Trophoblast cell (in vitro differentiated cells and primary cell): ENCODE results near the gene KCNK13.
"Not testable (repeated sequence)": the region's sequence is repeated elsewhere in the genome, so short reads cannot be mapped to it uniquely, and the experiment has no call there.

Experiments used
- DNase-seq, 2 donors: peaks; one replicate each; pipeline ENCODE4 v3.0.0-alpha.2; 2016
- H2AFZ ChIP-seq: 2 replicates; pipeline ENCODE4 v1.6.1; 2013; ENCODE audit warnings: low read length, moderate library complexity, mild to moderate bottlenecking; ENCODE audit not compliant: insufficient read depth, poor library complexity
- H2AK5ac ChIP-seq: 2 replicates; pipeline ENCODE4 v1.6.1; 2013; ENCODE audit warnings: mild to moderate bottlenecking, low read length
- H2BK120ac ChIP-seq: 2 replicates; pipeline ENCODE4 v1.6.1; 2013; ENCODE audit warnings: low read length, mild to moderate bottlenecking, moderate library complexity; ENCODE audit not compliant: insufficient read depth, poor library complexity
- H2BK12ac ChIP-seq: 2 replicates; pipeline ENCODE4 v1.6.1; 2013; ENCODE audit warnings: mild to moderate bottlenecking, low read length, moderate library complexity
- H2BK5ac ChIP-seq: 2 replicates; pipeline ENCODE4 v1.6.1; 2013; ENCODE audit warnings: low read length, low read depth, moderate library complexity, mild to moderate bottlenecking; ENCODE audit not compliant: poor library complexity
- H3K14ac ChIP-seq: 2 replicates; pipeline ENCODE4 v1.6.1; 2013; ENCODE audit warnings: mild to moderate bottlenecking, low read length
- H3K18ac ChIP-seq: 2 replicates; pipeline ENCODE4 v1.6.1; 2013; ENCODE audit warnings: mild to moderate bottlenecking, low read length
- H3K23ac ChIP-seq: 2 replicates; pipeline ENCODE4 v1.6.1; 2013; ENCODE audit warnings: low read length
- H3K27ac ChIP-seq: 2 replicates; pipeline ENCODE4 v1.5.1; 2013; ENCODE audit warnings: low read depth, mild to moderate bottlenecking, inconsistent platforms, low read length, moderate library complexity
- H3K27me3 ChIP-seq: 2 replicates; pipeline ENCODE4 v1.6.1; 2013; ENCODE audit warnings: inconsistent platforms, mild to moderate bottlenecking, low read length, moderate library complexity; ENCODE audit not compliant: insufficient read depth
- H3K36me3 ChIP-seq, 2 experiments: 1 replicate in 1 of 2; 2 replicates in 1 of 2; pipeline ENCODE4 v1.6.1; 2013; ENCODE audit warnings: low read length in 2 of 2, mild to moderate bottlenecking in 2 of 2, moderate library complexity in 1 of 2; ENCODE audit not compliant: insufficient read depth in 2 of 2, control insufficient read depth in 1 of 2
- H3K4ac ChIP-seq: 2 replicates; pipeline ENCODE4 v1.6.1; 2013; ENCODE audit warnings: low read depth, mild to moderate bottlenecking, low read length, moderate library complexity
- H3K4me1 ChIP-seq, 2 experiments: 1 replicate in 1 of 2; 2 replicates in 1 of 2; pipeline ENCODE4 v1.6.1; 2013; ENCODE audit warnings: low read length in 2 of 2, mild to moderate bottlenecking in 2 of 2, moderate library complexity in 1 of 2; ENCODE audit not compliant: insufficient read depth in 2 of 2, control insufficient read depth in 1 of 2
- H3K4me2 ChIP-seq: 2 replicates; pipeline ENCODE4 v1.6.1; 2013; ENCODE audit warnings: inconsistent platforms, mild to moderate bottlenecking, low read length, moderate library complexity
- H3K4me3 ChIP-seq: 2 replicates; pipeline ENCODE4 v1.5.1; 2013; ENCODE audit warnings: mild to moderate bottlenecking, low read depth, low read length, inconsistent platforms
- H3K79me1 ChIP-seq: one replicate; pipeline ENCODE4 v1.6.1; 2013; ENCODE audit warnings: low read length
- H3K79me2 ChIP-seq: 2 replicates; pipeline ENCODE4 v1.6.1; 2013; ENCODE audit warnings: low read length, mild to moderate bottlenecking; ENCODE audit not compliant: control insufficient read depth, insufficient read depth, poor library complexity
- H3K9ac ChIP-seq: 2 replicates; pipeline ENCODE4 v1.6.1; 2013; ENCODE audit warnings: mild to moderate bottlenecking, low read length
- H3K9me3 ChIP-seq: 2 replicates; pipeline ENCODE4 v1.6.1; 2013; ENCODE audit warnings: low read depth, mild to moderate bottlenecking, control low read depth, inconsistent platforms, low read length; ENCODE audit not compliant: insufficient read depth
- H4K12ac ChIP-seq: 2 replicates; pipeline ENCODE4 v1.6.1; 2013; ENCODE audit warnings: low read depth, mild to moderate bottlenecking, low read length, moderate library complexity
- H4K8ac ChIP-seq: 2 replicates; pipeline ENCODE4 v1.6.1; 2013; ENCODE audit warnings: low read depth, mild to moderate bottlenecking, low read length, moderate library complexity
- H4K91ac ChIP-seq: one replicate; pipeline ENCODE4 v1.6.1; 2013; ENCODE audit warnings: low read depth, mild to moderate bottlenecking, low read length, moderate library complexity
- WGBS: extraction: QIAGEN DNeasy Blood & Tissue Kit; methylation state at CpG from one replicate; pipeline ENCODE4 v1.1.7; 2013; ENCODE audit warnings: missing lambda C conversion rate; ENCODE audit not compliant: insufficient read length, insufficient coverage; ENCODE audit errors: extremely low coverage; 5-methylcytosine and 5-hydroxymethylcytosine counted together

KCNK13 gene

GRCh38 chr14:90194706-90195105 lies 132.9 kb downstream of the KCNK13 start:
- no CpG with 5 or more reads among the region's 5 CpGs for WGBS
- Histone ChIP-seq H2AFZ (no peak overlapping the region), H3K36me3 (no peaks in the 10 kb centered on the region), H4K8ac (no peak overlapping the region), H4K12ac (no peak overlapping the region), H4K91ac (no peak overlapping the region), H2BK120ac (no peak overlapping the region), H2BK12ac (no peak overlapping the region), H3K79me1 (no peaks in the 10 kb centered on the region), H3K4me3 (no peak overlapping the region), H3K23ac (no peak overlapping the region), H3K9ac (no peak overlapping the region), H3K79me2 (no peaks in the 10 kb centered on the region), H3K4me2 (no peak overlapping the region), H3K27me3 (no peaks in the 10 kb centered on the region), H3K4ac (no peak overlapping the region), H3K9me3 (peaks cover 1% of the 10 kb centered on the region), H3K27ac (no peak overlapping the region), H3K14ac (no peak overlapping the region), H2BK5ac (no peak overlapping the region), H2AK5ac (no peak overlapping the region), H3K18ac (no peak overlapping the region), H3K4me1 (no peaks in the 10 kb centered on the region)
- no peak for DNase-seq

- H2AK5ac ChIP-seq = no peak overlapping the region
- H3K36me3 ChIP-seq = no peaks in the 10 kb centered on the region
- H3K9me3 ChIP-seq = peaks cover 4% of the 10 kb centered on the region
- H3K4ac ChIP-seq = no peak overlapping the region
- H2BK12ac ChIP-seq = no peak overlapping the region
- no peak overlapping the region for H2BK5ac ChIP-seq
- H2BK120ac ChIP-seq = no peak overlapping the region
- H3K27ac ChIP-seq = no peak overlapping the region
- H3K18ac ChIP-seq = no peak overlapping the region
- no peaks in the 10 kb centered on the region for H3K27me3 ChIP-seq
- H4K8ac ChIP-seq = no peak overlapping the region
- no peak overlapping the region for H4K91ac ChIP-seq
- no peak overlapping the region for H2AFZ ChIP-seq
- H3K4me3 ChIP-seq = no peak overlapping the region
- DNase-seq = peak in 1 of 2 donors; percentile 23
- H3K4me1 ChIP-seq = no peaks in the 10 kb centered on the region
- no peak overlapping the region for H3K9ac ChIP-seq
- no peaks in the 10 kb centered on the region for H3K79me1 ChIP-seq
- no CpG with 5 or more reads among the region's 12 CpGs for WGBS
- H3K23ac ChIP-seq = no peak overlapping the region
- H3K4me2 ChIP-seq = no peak overlapping the region
- H3K79me2 ChIP-seq = no peaks in the 10 kb centered on the region
- no peak overlapping the region for H4K12ac ChIP-seq
- no peak overlapping the region for H3K14ac ChIP-seq
Observed at GRCh38 chr14:90198541-90199060, 136.8 kb downstream of the KCNK13 start.

- H3K36me3 ChIP-seq, H3K79me2 ChIP-seq, DNase-seq, H2BK120ac ChIP-seq, H3K4ac ChIP-seq, H3K14ac ChIP-seq, H3K4me3 ChIP-seq, H3K9ac ChIP-seq, H3K4me1 ChIP-seq, H3K27me3 ChIP-seq, H4K12ac ChIP-seq, H3K27ac ChIP-seq, H2AK5ac ChIP-seq, H3K18ac ChIP-seq, H3K9me3 ChIP-seq, H2BK5ac ChIP-seq, H2BK12ac ChIP-seq, H3K23ac ChIP-seq, H4K8ac ChIP-seq, H3K4me2 ChIP-seq, H3K79me1 ChIP-seq, H2AFZ ChIP-seq, H4K91ac ChIP-seq: not testable (repeated sequence)
- WGBS = no CpG with 5 or more reads among the region's 4 CpGs
Observed at GRCh38 chr14:90200546-90200945, 138.8 kb downstream of the KCNK13 start.

GRCh38 chr14:90201344-90201743 lies 139.6 kb downstream of the KCNK13 start:
- WGBS = no CpG with 5 or more reads among the region's 2 CpGs
- Histone ChIP-seq H2BK120ac (no peak overlapping the region), H3K9ac (no peak overlapping the region), H4K91ac (no peak overlapping the region), H4K8ac (no peak overlapping the region), H3K4me2 (no peak overlapping the region), H3K27ac (no peak overlapping the region), H3K36me3 (no peaks in the 10 kb centered on the region), H4K12ac (no peak overlapping the region), H3K4me3 (no peak overlapping the region), H3K23ac (no peak overlapping the region), H3K79me2 (no peaks in the 10 kb centered on the region), H3K27me3 (no peaks in the 10 kb centered on the region), H3K4me1 (no peaks in the 10 kb centered on the region), H3K18ac (no peak overlapping the region), H3K14ac (no peak overlapping the region), H2AFZ (no peak overlapping the region), H2BK12ac (no peak overlapping the region), H2AK5ac (no peak overlapping the region), H3K4ac (no peak overlapping the region), H3K79me1 (no peaks in the 10 kb centered on the region), H3K9me3 (peaks cover 3% of the 10 kb centered on the region), H2BK5ac (no peak overlapping the region)
- no peak for DNase-seq
